GM23338 (cell line): ENCODE results near the gene ASB5. TPM values are rescaled to one million over a fixed set of nuclear protein-coding genes. Genes with fewer than 3 reads are reported as not detected.

ENCODE experiments used
- ATAC-seq: fragments of 200-7000 bp; cut with Tn5 transposase; 3 replicates; pipeline ENCODE4 v1.9.1; 2020
- DNase-seq: peaks from one replicate; pipeline ENCODE4 v3.0.0-alpha.2; 2015; ENCODE audit warnings: low spot score
- H2AFZ ChIP-seq: fragments of 200-600 bp; sonication (generic); 2 replicates; pipeline ENCODE4 v1.8.0; 2016; ENCODE audit warnings: antibody characterized with exemption, mild to moderate bottlenecking, moderate library complexity
- H3F3A ChIP-seq: fragments of 200-600 bp; sonication (generic); replicated peaks from 2 replicates; pipeline ENCODE4 v1.8.0; 2017; ENCODE audit warnings: antibody characterized with exemption, mixed run types, low read depth
- H3K27ac ChIP-seq: fragments of 200-600 bp; sonication (generic); 2 replicates; pipeline ENCODE4 v1.6.1; 2016; ENCODE audit warnings: low read depth
- H3K27me3 ChIP-seq: fragments of 200-600 bp; sonication (generic); 2 replicates; pipeline ENCODE4 v1.8.0; 2016; ENCODE audit warnings: mild to moderate bottlenecking, mixed run types, moderate library complexity; ENCODE audit not compliant: insufficient read depth
- H3K36me3 ChIP-seq: fragments of 200-600 bp; sonication (generic); 2 replicates; pipeline ENCODE4 v1.8.0; 2016; ENCODE audit warnings: mild to moderate bottlenecking; ENCODE audit not compliant: insufficient read depth
- H3K4me1 ChIP-seq: fragments of 200-600 bp; sonication (generic); 2 replicates; pipeline ENCODE4 v1.8.0; 2016; ENCODE audit warnings: mild to moderate bottlenecking, moderate library complexity; ENCODE audit not compliant: insufficient read depth
- H3K4me2 ChIP-seq: fragments of 200-600 bp; sonication (generic); 2 replicates; pipeline ENCODE4 v1.7.1; 2017; ENCODE audit warnings: mixed run types
- H3K4me3 ChIP-seq: fragments of 200-600 bp; sonication (generic); 2 replicates; pipeline ENCODE4 v1.6.1; 2016; ENCODE audit warnings: mixed run types
- H3K79me2 ChIP-seq: fragments of 200-600 bp; sonication (generic); replicated peaks from 2 replicates; pipeline ENCODE4 v1.8.0; 2017; ENCODE audit warnings: mild to moderate bottlenecking; ENCODE audit not compliant: insufficient read depth
- H3K9me2 ChIP-seq: fragments of 200-600 bp; sonication (generic); 2 replicates; pipeline ENCODE4 v1.8.0; 2017; ENCODE audit not compliant: insufficient read depth
- H4K20me1 ChIP-seq: fragments of 200-600 bp; sonication (generic); replicated peaks from 2 replicates; pipeline ENCODE4 v1.8.0; 2017; ENCODE audit warnings: mild to moderate bottlenecking; ENCODE audit not compliant: insufficient read depth
- H3K27ac Mint-ChIP-seq: 2 replicates; pipeline ENCODE4 v1.8.0; 2020; ENCODE audit warnings: inconsistent platforms, mild to moderate bottlenecking, moderate library complexity, mixed read lengths
- H3K27me3 Mint-ChIP-seq: 3 replicates; pipeline ENCODE4 v1.8.0; 2022; ENCODE audit warnings: low read depth, mild to moderate bottlenecking, moderate library complexity, mixed read lengths, inconsistent platforms; ENCODE audit not compliant: insufficient read depth, poor library complexity
- H3K36me3 Mint-ChIP-seq: 3 replicates; pipeline ENCODE4 v1.8.0; 2021; ENCODE audit warnings: low read depth, mild to moderate bottlenecking, inconsistent platforms, moderate library complexity, mixed read lengths
- H3K4me1 Mint-ChIP-seq: 3 replicates; pipeline ENCODE4 v1.8.0; 2020; ENCODE audit warnings: mild to moderate bottlenecking, inconsistent platforms, mixed read lengths
- H3K4me3 Mint-ChIP-seq: 3 replicates; pipeline ENCODE4 v1.8.0; 2021; ENCODE audit warnings: moderate library complexity, mild to moderate bottlenecking, inconsistent platforms, mixed read lengths
- H3K9me3 Mint-ChIP-seq: 3 replicates; pipeline ENCODE4 v1.8.0; 2020; ENCODE audit warnings: moderate library complexity, mild to moderate bottlenecking, inconsistent platforms, mixed read lengths
- CREB1 ChIP-seq: fragments of 250-450 bp; sonication (Bioruptor Pico); IDR thresholded peaks from 2 replicates; pipeline ENCODE4 v1.5.0; 2020; ENCODE audit warnings: low read depth, mild to moderate bottlenecking, moderate library complexity
- EZH2 ChIP-seq: fragments of 200-600 bp; sonication (generic); IDR thresholded peaks from one replicate; pipeline ENCODE4 v1.8.0; 2017; ENCODE audit warnings: antibody characterized with exemption, mild to moderate bottlenecking, low read depth; ENCODE audit not compliant: unreplicated experiment
- EZH2phosphoT487 ChIP-seq: fragments of 200-600 bp; sonication (generic); IDR thresholded peaks from one replicate; pipeline ENCODE4 v1.8.1; 2018; ENCODE audit warnings: antibody characterized with exemption; ENCODE audit not compliant: unreplicated experiment
- JUNB ChIP-seq: IDR thresholded peaks from one replicate; pipeline ENCODE4 v1.6.1; 2016; ENCODE audit warnings: antibody characterized with exemption; ENCODE audit not compliant: unreplicated experiment
- NANOG ChIP-seq: IDR thresholded peaks from 2 replicates; pipeline ENCODE4 v1.6.1; 2016; ENCODE audit warnings: antibody characterized with exemption, borderline replicate concordance
- POLR2AphosphoS5 ChIP-seq: IDR thresholded peaks from 2 replicates; pipeline ENCODE4 v1.6.1; 2016; ENCODE audit warnings: antibody characterized with exemption, low read depth
- STAT1 ChIP-seq: IDR thresholded peaks from one replicate; pipeline ENCODE4 v1.6.1; 2016; ENCODE audit warnings: antibody characterized with exemption; ENCODE audit not compliant: unreplicated experiment
- ZNF114 ChIP-seq: fragments of 250-450 bp; sonication (Bioruptor Pico); IDR thresholded peaks from 2 replicates; pipeline ENCODE4 v1.5.0; 2020; ENCODE audit warnings: mild to moderate bottlenecking, moderate library complexity
- ZNF331 ChIP-seq: fragments of 250-450 bp; sonication (Bioruptor Pico); IDR thresholded peaks from 2 replicates; pipeline ENCODE4 v1.5.0; 2020; ENCODE audit warnings: low read depth, mild to moderate bottlenecking, moderate library complexity
- ZNF462 ChIP-seq: fragments of 250-450 bp; sonication (Bioruptor Pico); IDR thresholded peaks from 2 replicates; pipeline ENCODE4 v1.5.0; 2020; ENCODE audit warnings: mild to moderate bottlenecking, moderate library complexity
- polyA plus RNA-seq: library from polyadenylated mRNA; unstranded; fragments of >200 nt; fragmentation: Nextera tagmentation; extraction: Ambion mirVana; gene quantifications from 2 replicates; pipeline ENCODE4 v1.2.1, GENCODE V29; 2016
- total RNA-seq: library from RNA; depleted of rRNA; stranded (reverse); fragments of >200 nt; shearing (Covaris generic); gene quantifications from 2 replicates; pipeline ENCODE4 v1.2.3, GENCODE V29; 2014
- TF ChIP-seq, protein P1 (sequence below), 2 experiments: fragments of 200-600 bp in 1 of 2; sonication (generic) in 1 of 2; conservative IDR thresholded peaks; 2 replicates each; pipeline versions ENCODE4 v1.5.1 to v1.6.1; 2016 to 2017; ENCODE audit warnings: antibody characterized with exemption in 2 of 2, low read depth in 2 of 2, mild to moderate bottlenecking in 2 of 2, moderate library complexity in 1 of 2
- TF ChIP-seq, protein P2 (sequence below): IDR thresholded peaks from one replicate; pipeline ENCODE4 v1.6.1; 2018; ENCODE audit warnings: antibody characterized with exemption; ENCODE audit not compliant: unreplicated experiment

The ASB5 gene
- total and polyA plus RNA-seq, 2 experiments from 2014 or later: not detected

DNA sequence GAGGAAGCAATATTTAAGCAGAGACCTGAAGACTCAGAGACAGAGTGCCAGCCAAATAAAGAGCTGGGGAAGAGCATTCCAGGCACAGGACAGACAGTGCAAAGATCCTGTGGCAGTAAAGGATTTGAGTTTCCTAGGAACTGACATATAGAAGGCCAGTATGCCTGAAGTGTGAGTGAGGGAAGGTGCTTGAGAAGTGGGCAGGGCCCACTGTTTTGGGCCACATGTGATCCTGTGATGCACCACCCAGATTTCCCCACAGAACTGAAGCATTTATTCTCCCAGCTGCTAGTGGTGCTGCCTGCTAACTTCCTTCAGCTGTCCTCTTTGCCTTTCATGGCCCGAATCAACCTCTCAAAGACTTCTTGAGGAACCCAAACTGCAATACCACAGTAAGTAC lies 23.9 kb upstream of the ASB5 start:
- H3K36me3 Mint-ChIP-seq: no peaks in the 10 kb centered on the region
- Histone ChIP-seq H2AFZ (no peak overlapping the region), H3K79me2 (no peaks in the 10 kb centered on the region), H3K36me3 (no peaks in the 10 kb centered on the region), H4K20me1 (no peaks in the 10 kb centered on the region), H3K4me2 (no peak overlapping the region), H3K9me2 (no peaks in the 10 kb centered on the region), H3F3A (no peaks in the 10 kb centered on the region), H3K4me1 (peaks cover 13% of the 10 kb centered on the region), H3K27ac (no peak overlapping the region), H3K27me3 (no peaks in the 10 kb centered on the region), H3K4me3 (no peak overlapping the region)
- H3K27me3 Mint-ChIP-seq: no peaks in the 10 kb centered on the region
- H3K4me1 Mint-ChIP-seq: peaks cover 6% of the 10 kb centered on the region; the same call in 2 of the 3 replicates
- no peaks in the 10 kb centered on the region; the same call in 2 of the 3 replicates for H3K9me3 Mint-ChIP-seq
- TF ChIP-seq JUNB: no peak
- TF ChIP-seq STAT1: no peak
- no peak for TF ChIP-seq NANOG
- TF ChIP-seq, protein P1, sequence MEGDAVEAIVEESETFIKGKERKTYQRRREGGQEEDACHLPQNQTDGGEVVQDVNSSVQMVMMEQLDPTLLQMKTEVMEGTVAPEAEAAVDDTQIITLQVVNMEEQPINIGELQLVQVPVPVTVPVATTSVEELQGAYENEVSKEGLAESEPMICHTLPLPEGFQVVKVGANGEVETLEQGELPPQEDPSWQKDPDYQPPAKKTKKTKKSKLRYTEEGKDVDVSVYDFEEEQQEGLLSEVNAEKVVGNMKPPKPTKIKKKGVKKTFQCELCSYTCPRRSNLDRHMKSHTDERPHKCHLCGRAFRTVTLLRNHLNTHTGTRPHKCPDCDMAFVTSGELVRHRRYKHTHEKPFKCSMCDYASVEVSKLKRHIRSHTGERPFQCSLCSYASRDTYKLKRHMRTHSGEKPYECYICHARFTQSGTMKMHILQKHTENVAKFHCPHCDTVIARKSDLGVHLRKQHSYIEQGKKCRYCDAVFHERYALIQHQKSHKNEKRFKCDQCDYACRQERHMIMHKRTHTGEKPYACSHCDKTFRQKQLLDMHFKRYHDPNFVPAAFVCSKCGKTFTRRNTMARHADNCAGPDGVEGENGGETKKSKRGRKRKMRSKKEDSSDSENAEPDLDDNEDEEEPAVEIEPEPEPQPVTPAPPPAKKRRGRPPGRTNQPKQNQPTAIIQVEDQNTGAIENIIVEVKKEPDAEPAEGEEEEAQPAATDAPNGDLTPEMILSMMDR (conservative IDR thresholded peaks at IDR 0.05; ENCODE audit: low read depth in 2 of 2): no peak
- TF ChIP-seq POLR2AphosphoS5: no peak
- TF ChIP-seq EZH2phosphoT487: no peak
- TF ChIP-seq CREB1 (CRISPR knock-in tag): no peak
- TF ChIP-seq, protein P2, sequence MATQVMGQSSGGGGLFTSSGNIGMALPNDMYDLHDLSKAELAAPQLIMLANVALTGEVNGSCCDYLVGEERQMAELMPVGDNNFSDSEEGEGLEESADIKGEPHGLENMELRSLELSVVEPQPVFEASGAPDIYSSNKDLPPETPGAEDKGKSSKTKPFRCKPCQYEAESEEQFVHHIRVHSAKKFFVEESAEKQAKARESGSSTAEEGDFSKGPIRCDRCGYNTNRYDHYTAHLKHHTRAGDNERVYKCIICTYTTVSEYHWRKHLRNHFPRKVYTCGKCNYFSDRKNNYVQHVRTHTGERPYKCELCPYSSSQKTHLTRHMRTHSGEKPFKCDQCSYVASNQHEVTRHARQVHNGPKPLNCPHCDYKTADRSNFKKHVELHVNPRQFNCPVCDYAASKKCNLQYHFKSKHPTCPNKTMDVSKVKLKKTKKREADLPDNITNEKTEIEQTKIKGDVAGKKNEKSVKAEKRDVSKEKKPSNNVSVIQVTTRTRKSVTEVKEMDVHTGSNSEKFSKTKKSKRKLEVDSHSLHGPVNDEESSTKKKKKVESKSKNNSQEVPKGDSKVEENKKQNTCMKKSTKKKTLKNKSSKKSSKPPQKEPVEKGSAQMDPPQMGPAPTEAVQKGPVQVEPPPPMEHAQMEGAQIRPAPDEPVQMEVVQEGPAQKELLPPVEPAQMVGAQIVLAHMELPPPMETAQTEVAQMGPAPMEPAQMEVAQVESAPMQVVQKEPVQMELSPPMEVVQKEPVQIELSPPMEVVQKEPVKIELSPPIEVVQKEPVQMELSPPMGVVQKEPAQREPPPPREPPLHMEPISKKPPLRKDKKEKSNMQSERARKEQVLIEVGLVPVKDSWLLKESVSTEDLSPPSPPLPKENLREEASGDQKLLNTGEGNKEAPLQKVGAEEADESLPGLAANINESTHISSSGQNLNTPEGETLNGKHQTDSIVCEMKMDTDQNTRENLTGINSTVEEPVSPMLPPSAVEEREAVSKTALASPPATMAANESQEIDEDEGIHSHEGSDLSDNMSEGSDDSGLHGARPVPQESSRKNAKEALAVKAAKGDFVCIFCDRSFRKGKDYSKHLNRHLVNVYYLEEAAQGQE: no peak
- TF ChIP-seq ZNF114 (CRISPR knock-in tag): no peak
- no peak for TF ChIP-seq EZH2
- no peak for TF ChIP-seq ZNF462
- TF ChIP-seq ZNF331 (CRISPR knock-in tag): no peak
- DNase-seq: no peak
- no peak overlapping the region for H3K27ac Mint-ChIP-seq
- H3K4me3 Mint-ChIP-seq: no peak overlapping the region
- no peak for ATAC-seq
